LNCaP clone FGC (cell line): ENCODE data around the gene PVALEF.
A peak's percentile ranks its signal among the peaks of the same experiment; 100 is the strongest.

Experiments
- DNase-seq: peaks from one replicate; pipeline ENCODE4 v3.0.0-alpha.2; 2011; ENCODE audit warnings: low read depth
- H3K4me3 ChIP-seq: 2 replicates; pipeline ENCODE4 v1.5.1; 2011; ENCODE audit warnings: mild to moderate bottlenecking, low read depth, low read length, control low read depth
- TF ChIP-seq, protein P1 (sequence below): IDR thresholded peaks from 2 replicates; pipeline ENCODE4 v1.5.1; 2012; ENCODE audit warnings: mild to moderate bottlenecking; ENCODE audit not compliant: control insufficient read depth, insufficient read depth; ENCODE audit errors: extremely low read depth

The PVALEF gene

DNA sequence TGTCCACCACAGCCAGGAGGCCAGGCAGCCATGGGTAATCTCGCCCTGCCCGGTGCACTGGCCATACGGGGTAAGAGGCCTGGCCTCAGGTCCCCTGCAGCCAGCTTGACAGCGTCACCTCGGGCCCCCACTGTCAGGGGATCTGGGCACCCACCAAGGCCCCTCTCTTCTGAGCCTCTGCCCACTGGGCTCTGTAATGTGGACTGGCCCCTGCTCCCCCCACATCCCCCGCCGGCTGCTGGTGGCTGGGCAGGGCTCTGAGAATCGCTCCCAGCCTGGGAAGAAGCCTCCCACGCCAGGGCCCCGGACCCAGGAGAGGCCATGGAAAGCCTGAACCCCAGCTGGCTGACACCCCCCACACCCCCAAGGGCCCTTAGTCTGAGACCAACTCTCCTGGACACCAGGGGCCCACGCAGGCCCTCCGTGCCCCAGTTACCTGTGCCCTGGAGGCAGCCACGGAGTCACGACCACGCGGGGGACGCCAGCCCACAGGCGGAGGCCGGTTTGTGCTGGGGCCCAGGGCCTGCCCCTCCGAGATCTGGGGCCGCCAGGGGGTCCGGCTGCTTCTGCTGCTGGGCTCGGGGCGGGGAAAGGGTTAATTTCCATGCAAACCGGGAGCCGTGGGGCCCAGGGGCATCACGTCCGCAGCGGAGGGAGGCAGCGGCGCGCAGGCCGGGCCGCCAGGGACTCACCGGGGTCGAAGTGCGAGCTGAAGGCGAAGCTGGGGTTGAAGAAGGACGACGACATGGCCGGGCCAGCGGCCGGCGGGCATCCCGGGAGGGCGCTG lies at the start of gene PVALEF:
Gene PVALEF, plus strand, starts transcription at position 262 of the 787 bp plus-strand sequence. CDS start 15,720 bp downstream, outside the sequence.
- no peak for DNase-seq
- TF ChIP-seq, protein P1, sequence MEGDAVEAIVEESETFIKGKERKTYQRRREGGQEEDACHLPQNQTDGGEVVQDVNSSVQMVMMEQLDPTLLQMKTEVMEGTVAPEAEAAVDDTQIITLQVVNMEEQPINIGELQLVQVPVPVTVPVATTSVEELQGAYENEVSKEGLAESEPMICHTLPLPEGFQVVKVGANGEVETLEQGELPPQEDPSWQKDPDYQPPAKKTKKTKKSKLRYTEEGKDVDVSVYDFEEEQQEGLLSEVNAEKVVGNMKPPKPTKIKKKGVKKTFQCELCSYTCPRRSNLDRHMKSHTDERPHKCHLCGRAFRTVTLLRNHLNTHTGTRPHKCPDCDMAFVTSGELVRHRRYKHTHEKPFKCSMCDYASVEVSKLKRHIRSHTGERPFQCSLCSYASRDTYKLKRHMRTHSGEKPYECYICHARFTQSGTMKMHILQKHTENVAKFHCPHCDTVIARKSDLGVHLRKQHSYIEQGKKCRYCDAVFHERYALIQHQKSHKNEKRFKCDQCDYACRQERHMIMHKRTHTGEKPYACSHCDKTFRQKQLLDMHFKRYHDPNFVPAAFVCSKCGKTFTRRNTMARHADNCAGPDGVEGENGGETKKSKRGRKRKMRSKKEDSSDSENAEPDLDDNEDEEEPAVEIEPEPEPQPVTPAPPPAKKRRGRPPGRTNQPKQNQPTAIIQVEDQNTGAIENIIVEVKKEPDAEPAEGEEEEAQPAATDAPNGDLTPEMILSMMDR: no peak
- no peak within 1 kb of the TSS for H3K4me3 ChIP-seq

GRCh38 chr17:81115749-81116464 lies 49.4 kb upstream of the PVALEF start:
- DNase-seq: no peak
- H3K4me3 ChIP-seq: no peak overlapping the region
- TF ChIP-seq, protein P1: no peak

DNA sequence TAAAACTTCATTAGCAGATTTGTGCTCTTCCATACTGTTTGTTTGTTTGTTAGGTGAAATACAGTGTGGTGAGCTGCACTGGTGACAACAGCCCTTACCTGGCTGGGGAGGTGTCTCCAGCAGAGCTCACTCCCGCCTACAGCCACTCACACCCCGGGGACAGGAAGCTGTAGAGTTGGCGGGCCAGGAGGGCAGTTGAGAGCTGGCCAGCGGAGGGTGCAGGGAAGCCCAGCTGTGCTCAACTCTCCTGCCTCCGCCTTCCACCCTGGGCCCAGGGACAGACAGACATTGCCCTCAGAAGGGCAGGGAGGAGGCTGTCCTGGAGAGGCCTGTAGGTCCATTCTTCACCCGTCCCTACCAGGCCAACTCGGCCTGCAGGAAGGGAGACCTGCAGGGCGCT lies 48.6 kb upstream of the PVALEF start:
- TF ChIP-seq, protein P1: no peak
- DNase-seq: no peak
- H3K4me3 ChIP-seq: no peak overlapping the region

- no peak overlapping the region; the same call in 1 of the 2 replicates for H3K4me3 ChIP-seq
- no peak for DNase-seq
- TF ChIP-seq, protein P1: no peak
Observed at GRCh38 chr17:81117672-81118198, 47.6 kb upstream of the PVALEF start.

DNA sequence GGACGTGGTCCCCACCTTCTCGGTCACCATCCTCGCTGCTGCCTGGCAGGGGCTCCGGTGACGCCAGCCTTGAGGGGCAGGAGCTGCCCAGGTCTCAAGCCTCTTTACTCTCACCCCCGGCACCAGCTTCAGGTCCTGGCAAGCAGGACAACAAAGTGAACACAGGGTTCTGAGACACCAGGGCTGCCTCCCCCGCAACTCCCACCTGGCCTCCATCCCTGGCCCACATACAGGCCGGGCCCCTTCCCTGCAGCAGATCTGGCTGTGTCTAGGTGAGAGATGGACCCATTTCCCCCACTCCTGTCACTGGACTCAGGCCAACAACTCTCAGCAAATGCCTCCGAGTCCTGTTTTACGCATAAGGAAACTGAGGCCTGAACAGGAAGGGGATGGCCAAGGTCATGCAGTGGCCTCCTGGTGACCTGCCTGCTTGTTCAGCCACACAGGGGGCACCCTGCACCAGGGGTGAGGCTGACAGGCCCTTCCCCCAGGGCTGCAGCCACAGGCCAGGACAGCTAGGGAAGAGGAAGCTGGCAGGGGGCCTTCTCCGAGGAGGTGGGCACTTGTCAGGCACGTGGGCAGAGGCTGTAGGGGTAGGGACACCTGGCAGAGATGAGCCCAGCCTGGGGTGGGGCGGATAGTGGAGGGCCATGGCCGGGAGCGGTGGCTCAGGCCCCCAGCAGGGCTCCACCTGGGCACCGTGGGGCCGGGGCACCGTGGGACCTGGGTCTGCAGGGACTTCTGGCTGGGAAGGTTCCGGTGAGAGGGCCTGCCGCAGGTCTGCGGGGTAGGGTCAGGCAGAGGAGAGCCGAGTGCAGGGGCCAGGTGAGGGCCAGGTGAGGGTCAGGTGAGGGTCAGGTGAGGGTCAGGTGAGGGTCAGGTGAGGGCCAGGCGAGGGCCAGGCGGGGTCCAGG lies 46.7 kb upstream of the PVALEF start:
- peak overlapping the region; percentile 68 for H3K4me3 ChIP-seq
- TF ChIP-seq, protein P1: no peak
- no peak for DNase-seq
